Left lobe of liver (tissue), 2 donors: ENCODE results near the gene MYH10. TPM values are rescaled to one million over a fixed set of nuclear protein-coding genes. Genes with fewer than 3 reads are reported as not detected.

Experiments used
- ATAC-seq: fragments of 200-7000 bp; cut with Tn5 transposase; one replicate; pipeline ENCODE4 v1.9.1; 2020; ENCODE audit warnings: mild to moderate bottlenecking, moderate library complexity
- DNase-seq: peaks from one replicate; pipeline ENCODE4 v3.0.0-alpha.2; 2020; ENCODE audit warnings: low spot score
- total RNA-seq: library from RNA; stranded (reverse); gene quantifications from one replicate; pipeline ENCODE4 v1.2.1, GENCODE V29; 2021
- donor health status: DM: no; HTN: no; CAD: no; lungs with moderate emphysema.
- donor health status: DM: no; HTN: yes; CAD: no.

MYH10 gene
- total RNA-seq, 1 donor from 2014 or later = 22.8 TPM

DNA sequence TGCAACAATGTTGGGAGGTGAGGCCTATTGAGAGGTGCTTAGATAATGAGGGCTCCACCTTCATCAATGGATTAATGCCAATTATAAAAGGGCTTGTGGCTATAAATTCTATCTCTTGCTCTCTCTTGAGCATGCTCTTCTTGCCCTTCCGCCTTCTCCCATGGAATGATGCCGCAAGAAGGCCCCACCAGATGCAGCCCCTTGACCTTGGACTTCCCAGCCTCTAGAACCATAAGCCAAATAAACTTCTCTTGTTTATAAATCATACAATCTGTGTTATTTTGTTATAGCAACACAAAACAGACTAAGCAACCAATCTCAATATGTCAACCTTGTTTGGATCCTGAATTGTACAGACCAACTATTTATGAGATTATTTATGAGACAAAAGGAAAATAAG lies 20.0 kb downstream of the MYH10 start:
- no peak for ATAC-seq
- no peak for DNase-seq

DNA sequence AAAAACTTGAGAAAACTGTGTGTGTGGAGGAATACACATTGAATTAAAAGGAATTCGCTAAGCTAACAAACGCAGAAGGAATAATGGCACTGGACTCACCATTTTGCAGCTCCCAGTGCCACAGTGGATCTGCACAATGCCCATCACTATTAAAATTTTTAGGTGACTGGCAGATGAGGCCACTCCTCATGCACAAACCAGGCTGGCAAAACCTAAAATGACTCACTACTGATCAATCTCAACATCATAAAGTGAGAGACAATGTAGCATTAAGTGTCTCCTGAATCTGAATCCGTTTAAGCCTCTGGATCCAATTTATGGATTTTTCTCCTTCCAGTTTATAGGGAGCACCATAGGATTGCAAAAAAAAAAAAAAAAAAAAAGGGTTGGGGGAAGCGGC lies 20.6 kb downstream of the MYH10 start:
- DNase-seq (no peak), ATAC-seq (no peak)

DNA sequence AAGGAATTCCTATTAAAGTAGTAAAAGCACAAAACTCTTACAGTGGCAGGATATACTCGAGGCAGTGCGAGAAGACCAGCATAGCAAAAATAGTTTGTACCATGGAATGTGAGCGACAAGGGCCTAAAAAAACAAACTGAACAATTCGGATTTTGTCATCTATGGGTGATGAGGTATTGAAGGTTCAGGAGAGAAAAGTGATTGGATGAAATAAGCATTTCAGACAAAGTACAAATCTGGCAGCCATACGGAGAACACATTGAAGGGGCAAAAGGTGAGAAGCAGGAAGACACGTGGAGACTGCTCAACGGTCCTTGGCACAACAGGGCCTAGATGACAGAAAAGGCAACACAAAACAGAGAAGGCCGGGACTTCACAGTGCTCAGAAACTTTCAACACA lies 22.5 kb downstream of the MYH10 start:
- DNase-seq = no peak
- ATAC-seq = no peak

DNA sequence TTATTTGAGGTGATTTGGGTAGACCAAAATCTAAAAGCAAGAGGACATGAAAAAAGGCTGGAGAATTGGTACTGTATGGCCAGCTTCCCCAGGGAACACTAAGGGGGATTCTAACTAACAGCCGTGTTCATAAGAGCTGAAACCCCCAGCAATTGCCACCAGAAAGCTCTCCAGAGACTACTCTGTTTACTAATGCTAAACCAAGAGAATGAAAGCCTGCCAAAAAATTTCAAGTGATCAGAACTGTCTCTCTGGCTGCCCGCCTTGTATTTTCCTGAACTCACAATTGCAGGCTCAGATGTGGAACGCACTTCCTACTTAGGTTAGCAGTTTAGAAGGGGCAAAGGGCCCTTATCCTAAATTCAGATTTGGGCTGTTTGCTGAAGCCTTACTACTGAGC lies 24.1 kb downstream of the MYH10 start:
- no peak for DNase-seq
- ATAC-seq = peak; percentile 79

DNA sequence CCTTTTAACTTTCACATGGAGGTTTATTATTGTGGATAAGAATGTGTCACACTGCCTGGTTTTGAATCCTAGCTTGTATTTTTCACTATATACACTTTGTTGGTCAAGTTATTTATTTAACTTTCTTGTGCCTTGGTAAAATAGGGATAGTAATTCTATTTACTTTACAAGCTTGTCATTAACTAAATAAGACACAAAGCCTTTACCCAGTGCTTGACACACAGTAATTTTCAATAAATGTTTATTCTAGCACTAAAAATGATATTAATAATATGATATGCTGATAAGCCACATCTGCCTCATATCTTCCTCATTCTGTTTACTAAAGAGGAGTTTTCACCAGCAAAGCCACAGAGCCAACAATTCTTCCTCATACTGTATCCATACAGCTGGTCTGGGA lies 27.8 kb downstream of the MYH10 start:
- DNase-seq = no peak
- no peak for ATAC-seq

DNA sequence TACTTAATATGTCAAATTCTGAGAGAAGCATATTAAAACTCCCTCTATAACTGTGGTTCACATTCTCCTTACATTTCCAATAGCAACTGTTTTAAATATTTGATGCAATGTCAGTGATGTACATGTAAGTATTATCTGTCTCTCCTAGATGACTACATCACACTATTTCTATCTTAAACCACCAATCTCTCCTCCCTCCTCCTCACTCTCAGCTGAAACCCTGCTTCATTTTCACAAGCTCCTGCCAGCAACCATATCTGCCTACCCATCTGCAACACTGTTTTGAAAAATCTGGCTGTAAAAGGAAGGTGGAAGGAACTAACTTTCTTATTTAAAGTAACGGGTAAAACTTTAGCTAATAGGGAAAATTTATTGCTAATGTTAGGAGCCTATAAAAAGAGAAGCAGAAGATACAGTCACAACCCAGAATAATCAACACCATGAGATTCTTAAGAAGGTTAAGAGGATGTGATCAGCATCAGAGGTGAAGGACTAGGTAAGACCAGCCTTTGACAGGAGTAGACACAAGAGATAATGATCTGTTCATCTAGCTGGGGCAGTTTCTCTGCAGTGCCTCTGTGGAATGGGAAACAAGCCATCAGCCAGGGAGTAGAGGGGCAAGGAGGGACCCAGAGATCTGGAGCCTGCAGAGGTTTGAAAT lies 31.0 kb downstream of the MYH10 start:
- no peak for ATAC-seq
- DNase-seq = no peak

DNA sequence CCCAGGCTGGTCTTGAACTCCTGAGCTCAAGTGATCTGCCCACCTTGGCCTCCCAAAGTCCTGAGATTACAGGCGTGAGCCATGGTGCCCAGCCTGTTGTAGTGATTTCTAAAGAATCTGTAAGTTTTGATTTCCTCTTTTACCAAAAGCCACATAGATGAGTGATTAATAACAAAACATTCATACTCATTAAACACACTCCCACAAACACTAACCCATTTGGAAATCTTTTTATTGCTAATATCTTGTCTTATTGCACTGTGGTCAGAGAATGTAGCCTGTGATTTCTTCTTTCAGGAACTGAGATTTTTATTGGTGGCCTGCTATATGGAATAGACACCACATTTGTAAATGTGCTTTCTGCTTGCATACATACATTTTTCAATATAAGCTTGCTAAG lies 31.6 kb downstream of the MYH10 start:
- DNase-seq (no peak), ATAC-seq (no peak)

DNA sequence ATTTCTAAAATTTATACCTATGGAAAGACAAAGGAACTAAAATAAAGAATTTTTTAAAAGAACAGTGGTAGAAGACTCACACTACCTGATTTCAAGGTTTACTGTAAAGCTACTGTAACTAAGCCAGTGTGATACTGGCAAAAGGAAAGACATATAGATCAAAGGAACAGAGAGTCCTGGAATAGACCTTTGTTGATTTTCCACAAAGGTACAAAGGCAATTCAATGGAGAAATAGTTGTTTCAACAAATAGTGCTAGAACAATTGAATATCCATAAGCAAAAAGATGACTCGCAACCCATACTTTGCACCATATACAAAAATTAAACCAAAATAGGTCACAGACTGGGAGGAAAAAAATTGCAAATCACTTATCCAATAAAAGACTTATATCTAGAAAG lies 36.7 kb downstream of the MYH10 start:
- DNase-seq (no peak), ATAC-seq (no peak)

DNA sequence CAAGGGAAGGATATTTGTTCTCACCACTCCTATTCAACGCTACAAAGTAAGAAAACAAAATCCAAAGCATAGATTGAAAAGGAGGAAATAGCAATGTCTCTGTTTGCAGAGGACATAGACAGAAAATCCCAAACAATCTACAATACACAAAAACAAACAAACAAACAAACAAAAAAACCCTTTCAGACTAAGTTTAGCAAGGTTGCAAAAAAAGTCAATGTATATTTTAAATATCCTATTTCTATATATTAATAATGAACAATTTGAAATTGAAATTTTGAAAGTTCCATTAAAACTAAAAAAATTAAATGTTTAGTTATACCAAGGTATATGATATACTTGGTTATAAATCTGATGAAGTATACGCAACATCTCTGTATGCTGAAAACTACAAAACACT lies 37.2 kb downstream of the MYH10 start:
- DNase-seq (no peak), ATAC-seq (no peak)

DNA sequence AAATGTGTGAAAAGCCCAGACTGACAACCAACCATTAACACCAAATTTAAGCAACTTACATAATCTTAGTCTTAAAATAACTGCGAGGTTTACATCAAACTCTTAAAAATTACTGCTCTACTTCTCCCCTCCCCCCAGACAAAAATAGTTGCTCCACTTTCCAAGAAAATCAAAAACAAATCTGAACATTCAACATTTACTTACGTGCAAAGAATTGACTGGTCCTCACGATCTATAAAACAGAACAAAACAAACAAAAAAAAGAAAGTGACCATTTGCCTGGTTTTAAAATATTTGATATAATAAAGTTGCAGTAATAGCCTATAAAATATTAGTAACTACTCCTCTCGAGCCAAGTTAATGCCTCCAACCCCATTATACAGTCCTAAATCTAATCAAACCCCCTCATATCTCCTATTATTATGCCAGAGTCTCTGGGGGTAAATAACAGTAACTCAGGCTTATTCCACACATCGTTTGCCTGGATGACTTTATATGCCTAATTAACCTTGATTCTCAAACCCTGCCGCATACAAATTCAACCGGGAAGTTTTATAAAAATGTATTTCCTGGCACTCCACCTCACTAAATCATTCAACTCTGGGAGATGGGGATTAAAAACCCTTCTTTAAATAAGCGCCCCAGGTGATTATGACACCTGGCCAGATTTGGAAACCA lies 41.5 kb downstream of the MYH10 start:
- no peak for DNase-seq
- ATAC-seq = no peak

DNA sequence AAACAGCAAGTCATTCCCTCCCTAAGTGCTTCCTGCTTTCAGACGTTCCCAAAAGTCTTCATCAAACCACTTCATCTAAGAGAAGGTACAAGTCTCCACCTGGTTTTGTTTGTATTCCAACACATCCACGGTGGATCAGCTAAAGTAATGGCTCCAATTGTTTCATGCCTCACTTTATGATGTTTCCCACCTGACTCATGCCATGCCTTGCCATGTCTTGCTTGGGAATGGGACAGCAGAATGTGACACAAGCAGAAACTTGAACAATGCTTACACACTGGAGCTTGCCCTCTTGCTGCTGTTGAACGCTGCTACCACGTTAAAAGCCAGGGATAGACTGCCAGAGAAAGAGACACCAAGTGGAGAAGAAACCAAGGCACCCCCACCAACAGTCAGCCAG lies 43.8 kb downstream of the MYH10 start:
- DNase-seq (no peak), ATAC-seq (no peak)

DNA sequence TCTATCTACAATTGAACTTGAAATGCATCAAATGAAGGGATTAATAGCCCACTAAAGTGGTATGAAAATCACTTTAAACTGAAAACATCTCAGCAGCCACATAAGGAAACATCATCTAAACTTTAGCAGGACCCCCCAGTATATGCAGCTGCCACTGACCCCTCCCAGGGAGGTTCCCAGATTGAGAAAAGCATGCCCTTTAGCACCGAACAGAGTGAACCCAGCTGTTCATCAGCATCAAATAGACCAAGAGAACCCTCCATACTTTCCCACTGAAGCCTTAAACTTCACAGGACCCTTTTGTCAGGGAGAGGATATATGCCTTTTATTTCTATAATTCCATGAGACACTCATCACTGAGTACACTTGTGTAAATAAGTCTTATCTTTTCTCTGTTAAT lies 44.6 kb downstream of the MYH10 start:
- DNase-seq = no peak

DNA sequence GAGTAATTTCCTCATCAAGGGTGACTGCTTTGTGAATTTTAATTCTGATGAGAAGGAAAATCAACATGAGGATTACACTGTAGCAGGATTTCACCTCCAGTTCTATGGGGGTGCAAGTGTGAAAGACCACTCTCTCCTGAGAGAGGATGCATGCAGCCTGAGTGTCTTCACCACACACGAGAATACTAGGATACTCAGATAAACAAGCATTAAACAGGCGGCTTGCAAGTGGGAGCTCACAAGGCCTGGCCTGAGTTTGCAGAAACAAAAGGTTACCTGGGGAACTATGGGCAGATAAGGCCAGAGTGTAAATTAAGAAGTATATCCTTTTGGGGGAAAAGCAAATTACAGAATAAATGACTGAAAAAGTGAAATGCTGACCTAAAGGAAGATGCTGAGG lies 46.6 kb downstream of the MYH10 start:
- ATAC-seq (no peak), DNase-seq (no peak)

More for the DNA sequence above, 44.6 kb downstream of the MYH10 start:
- no peak for ATAC-seq

DNA sequence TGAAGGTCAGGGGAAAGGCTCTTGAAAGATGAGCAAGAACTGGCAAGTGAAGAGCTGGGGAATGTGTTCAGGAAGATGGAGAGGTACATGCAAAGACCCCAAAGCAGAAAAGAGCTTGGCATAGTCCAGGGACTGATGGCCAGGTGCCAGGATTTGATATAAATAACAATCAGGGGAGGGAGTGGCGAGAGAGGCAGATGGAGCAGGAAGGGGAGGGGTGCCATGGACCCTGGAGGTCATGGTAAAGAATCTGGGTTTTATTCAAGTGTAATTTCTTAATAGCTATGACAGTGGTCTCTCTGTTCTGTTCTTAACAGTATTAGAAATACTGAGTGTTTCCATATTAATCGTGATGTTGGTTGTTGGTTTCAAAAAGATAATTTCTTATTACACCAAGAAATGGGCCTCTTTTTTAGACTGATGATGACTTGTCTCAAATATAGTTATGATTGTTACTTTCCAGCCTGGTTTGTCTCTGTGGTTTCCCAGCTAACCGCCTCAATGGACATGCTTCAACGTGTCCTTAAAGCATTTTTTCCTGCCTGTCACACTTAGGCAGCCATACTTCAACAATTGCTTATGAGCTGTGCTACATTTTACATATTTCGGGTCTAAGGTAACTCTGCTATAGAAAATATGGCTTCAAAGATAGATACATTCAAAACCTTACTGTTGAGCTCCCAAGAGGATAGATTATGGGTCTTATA lies 49.4 kb downstream of the MYH10 start:
- ATAC-seq (no peak), DNase-seq (no peak)

DNA sequence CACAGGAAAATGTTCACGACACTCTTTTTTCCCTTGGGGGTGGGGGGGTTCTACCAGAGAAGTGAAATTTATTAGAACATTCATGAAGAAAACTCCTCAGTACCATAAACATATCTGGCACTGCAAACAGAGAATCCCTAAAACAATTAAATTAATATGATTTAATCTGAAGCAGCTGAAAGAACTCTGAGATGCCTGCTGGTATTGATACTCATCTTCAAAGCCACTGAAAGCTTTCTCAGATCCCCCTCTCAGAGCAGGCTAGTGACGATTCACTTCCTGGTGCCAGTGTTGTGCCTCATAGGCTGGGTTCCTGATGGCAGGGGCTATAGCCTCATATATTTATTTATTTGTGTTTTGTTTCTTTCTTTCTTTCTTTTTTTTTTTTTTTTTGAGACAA lies 52.7 kb downstream of the MYH10 start:
- ATAC-seq (no peak), DNase-seq (no peak)

DNA sequence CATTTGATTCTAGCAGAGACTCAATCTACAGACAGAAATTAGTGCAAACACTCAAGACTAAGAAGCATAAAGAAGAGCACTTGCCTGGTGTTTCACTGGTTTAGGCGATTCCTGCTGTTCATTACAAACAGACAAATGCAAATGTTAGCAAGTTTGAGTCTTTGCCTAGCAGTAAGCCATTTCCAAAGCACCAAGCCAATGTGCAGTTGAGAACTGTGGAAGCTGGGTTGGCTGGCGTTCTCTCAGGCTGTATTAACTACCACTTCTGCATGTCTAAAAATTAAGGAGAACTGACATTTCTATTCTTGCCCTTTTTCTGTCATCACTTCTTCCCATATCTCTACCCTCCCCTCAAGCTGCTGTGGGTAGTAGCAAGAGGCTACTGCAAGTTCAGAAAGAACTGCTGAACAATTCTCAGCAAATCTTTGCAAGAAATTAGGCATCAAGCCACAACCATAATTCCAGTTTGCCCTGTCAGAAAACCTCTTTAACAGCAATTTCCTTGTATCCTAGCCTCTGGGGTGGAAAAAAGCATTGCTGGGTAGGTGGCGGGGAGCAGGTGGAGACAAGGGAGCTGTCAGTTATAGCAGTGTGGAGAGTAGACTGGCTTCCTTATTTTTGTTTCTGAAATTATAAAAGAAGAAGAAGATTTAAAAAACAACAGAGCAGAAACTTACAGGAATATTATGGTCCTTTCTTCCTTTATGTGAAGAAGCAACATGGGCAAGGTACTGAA lies 53.8 kb downstream of the MYH10 start:
- ATAC-seq (no peak), DNase-seq (no peak)

DNA sequence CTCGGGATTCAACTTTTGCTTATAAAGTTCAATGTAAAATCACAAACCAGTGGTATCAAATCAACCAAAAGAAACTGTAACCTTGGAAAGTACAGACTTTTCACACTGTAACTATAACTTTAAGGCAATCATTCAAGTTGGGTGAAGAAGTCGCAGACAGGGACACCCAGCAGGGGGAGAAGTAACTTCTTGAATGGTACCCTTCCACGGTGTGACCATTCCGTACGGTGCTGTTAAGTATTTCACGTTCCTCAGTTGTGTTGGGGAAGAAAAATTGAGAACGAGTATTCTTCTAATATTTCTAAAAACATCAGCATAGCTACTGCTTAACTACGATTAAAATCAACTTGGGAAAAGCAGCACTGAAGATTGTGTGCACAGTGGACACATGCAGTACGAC lies 55.8 kb downstream of the MYH10 start:
- ATAC-seq (peak; percentile 29), DNase-seq (no peak)

DNA sequence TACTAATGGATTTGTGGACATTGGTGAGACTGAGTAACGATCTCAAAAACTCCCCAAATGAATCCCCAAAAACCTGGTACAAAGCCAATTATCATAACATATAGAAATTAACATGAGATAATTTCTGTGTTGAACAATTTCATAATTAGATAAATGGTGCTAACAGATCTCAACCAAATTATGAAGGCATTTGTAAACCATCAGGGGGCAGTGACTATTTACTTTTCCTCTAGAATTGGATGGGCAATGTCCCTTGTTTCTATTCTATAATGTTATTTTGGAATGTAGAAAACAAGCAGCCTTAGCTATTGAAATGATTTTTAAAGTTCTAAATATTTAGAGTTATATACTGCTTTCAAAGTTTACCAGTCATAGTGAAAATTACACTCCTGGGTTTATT lies 57.8 kb downstream of the MYH10 start:
- DNase-seq (no peak), ATAC-seq (peak; percentile 31)

DNA sequence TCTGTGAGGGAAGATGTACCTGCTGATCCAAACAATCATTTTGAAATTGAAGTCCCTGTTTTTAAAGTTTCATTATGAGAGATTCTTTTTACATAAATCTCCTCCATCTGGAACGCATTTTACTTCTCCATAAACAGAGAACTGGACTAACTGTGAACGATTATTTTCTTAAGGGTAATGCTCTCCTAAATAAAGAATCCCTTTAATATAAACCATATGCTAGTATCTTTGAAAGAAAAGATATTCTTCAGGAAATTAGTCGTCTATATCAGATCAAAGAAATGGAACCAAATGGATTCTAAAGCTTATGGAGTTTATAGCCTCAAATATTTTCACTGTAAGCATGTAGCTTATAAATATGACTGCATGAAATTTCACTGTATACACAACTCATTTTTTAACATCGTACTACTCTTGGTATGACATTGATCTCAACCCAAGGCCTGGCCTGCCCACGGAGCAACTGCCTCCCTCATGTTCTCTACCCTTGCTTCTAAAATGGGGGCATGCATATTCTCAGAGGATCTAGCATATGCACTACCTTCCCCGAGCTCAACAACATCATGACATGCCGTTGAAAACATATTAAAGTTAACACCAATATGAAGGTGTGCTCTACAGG lies 66.4 kb downstream of the MYH10 start:
- DNase-seq = no peak
- no peak for ATAC-seq

DNA sequence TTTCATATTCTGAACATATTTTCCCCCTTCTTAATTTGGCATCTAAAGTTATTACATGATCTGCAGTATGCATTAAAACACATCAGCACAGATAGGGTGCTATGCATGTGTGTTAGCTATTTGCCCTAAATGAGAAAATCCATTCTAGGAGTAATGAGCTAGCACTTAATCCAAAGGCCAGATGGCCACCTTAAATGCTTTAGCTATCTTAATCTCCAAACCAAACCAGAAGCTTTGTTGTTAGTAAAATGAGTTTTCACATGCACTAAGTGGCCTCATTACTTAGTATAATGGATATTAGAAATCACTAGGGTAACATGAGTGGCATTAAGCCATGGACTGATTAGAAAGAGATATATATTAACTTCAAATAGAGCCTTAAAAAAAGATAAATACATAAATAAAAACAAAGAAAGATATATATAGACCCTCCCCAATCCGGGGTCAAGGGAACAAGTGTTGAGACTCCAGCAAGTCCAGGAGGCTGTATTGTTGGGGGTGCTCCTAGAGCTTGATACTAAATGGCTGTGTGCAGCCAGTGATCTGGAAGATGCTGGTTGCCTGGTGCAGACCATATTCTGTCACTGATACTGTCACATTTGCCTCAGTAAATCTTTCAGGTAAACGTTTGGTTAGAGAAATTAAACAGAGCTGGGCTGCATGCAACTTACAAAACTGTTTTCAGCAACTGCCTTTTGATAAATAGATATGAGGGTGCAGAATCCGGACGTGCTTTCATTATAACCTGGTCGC lies 67.3 kb downstream of the MYH10 start:
- no peak for DNase-seq

DNA sequence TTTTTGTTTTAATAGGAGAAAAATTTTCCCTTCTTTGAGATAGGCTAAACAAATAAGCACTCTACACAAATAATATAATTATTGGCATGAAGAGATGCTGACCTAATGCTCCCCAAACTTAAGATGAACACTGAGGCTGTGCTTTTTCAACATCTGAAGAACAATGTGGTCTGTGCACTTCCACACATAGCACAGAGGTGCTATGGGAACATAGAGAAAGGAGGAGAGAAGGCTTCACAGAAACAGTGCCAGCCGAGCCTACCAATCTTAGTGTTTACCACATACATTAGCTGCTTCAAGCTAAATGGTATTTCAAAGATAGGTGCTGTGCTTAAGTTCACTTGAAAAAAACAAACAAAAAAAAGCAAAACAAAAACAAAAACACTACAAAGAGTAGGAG lies 72.4 kb downstream of the MYH10 start:
- DNase-seq (no peak), ATAC-seq (no peak)

More for the DNA sequence above, 67.3 kb downstream of the MYH10 start:
- ATAC-seq = no peak
